ENCODE measurements around the gene LYSET. TPM values are rescaled to one million over a fixed set of nuclear protein-coding genes. Genes with fewer than 3 reads are reported as not detected.

Gene LYSET
- polyA plus RNA-seq, 1 experiment = 6.8 TPM

DNA sequence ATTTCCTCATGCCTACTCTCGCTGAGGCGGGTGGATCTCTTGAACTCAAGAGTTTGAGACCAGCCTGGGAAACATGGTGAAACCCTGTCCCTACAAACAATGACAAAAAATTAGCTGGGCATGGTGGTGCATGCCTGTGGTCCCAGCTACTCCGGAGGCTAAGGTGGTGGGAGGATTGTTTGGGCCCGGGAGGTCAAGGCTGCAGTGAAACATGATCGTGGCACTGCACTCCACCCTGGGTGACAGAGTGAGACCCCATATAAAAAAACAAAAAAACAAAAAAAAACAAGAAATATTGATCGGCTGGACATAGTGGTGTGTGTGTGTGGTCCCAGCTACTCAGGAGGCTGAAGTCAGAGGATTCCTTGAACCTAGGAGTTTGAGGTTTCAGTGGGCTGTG lies 9.6 kb upstream of the LYSET start:
- H3K4me3 ChIP-seq (ENCODE audit: low read depth, low read length) = no peak overlapping the region
- H3K27me3 ChIP-seq (ENCODE audit: control insufficient read depth, insufficient read depth, low read length) = peaks cover 3% of the 10 kb centered on the region; the same call in 1 of the 2 replicates
- TF ChIP-seq, protein P1, sequence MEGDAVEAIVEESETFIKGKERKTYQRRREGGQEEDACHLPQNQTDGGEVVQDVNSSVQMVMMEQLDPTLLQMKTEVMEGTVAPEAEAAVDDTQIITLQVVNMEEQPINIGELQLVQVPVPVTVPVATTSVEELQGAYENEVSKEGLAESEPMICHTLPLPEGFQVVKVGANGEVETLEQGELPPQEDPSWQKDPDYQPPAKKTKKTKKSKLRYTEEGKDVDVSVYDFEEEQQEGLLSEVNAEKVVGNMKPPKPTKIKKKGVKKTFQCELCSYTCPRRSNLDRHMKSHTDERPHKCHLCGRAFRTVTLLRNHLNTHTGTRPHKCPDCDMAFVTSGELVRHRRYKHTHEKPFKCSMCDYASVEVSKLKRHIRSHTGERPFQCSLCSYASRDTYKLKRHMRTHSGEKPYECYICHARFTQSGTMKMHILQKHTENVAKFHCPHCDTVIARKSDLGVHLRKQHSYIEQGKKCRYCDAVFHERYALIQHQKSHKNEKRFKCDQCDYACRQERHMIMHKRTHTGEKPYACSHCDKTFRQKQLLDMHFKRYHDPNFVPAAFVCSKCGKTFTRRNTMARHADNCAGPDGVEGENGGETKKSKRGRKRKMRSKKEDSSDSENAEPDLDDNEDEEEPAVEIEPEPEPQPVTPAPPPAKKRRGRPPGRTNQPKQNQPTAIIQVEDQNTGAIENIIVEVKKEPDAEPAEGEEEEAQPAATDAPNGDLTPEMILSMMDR (IDR thresholded peaks at IDR 0.05; ENCODE audit: insufficient read depth, low read depth, low read length) = no peak
- CTCF ChIA-PET = interaction anchor here (1.0 to 2.0 kb wide), 3 partner anchors 32 to 223 kb away, joined by 3 to 11 read pairs (median 7); no protein-coding TSS in a partner anchor
- POLR2A ChIA-PET = no interaction called here
- no peak for DNase-seq (ENCODE audit: low read depth)
- H3K36me3 ChIP-seq (ENCODE audit: control insufficient read depth, insufficient read depth, low read length) = no peaks in the 10 kb centered on the region

DNA sequence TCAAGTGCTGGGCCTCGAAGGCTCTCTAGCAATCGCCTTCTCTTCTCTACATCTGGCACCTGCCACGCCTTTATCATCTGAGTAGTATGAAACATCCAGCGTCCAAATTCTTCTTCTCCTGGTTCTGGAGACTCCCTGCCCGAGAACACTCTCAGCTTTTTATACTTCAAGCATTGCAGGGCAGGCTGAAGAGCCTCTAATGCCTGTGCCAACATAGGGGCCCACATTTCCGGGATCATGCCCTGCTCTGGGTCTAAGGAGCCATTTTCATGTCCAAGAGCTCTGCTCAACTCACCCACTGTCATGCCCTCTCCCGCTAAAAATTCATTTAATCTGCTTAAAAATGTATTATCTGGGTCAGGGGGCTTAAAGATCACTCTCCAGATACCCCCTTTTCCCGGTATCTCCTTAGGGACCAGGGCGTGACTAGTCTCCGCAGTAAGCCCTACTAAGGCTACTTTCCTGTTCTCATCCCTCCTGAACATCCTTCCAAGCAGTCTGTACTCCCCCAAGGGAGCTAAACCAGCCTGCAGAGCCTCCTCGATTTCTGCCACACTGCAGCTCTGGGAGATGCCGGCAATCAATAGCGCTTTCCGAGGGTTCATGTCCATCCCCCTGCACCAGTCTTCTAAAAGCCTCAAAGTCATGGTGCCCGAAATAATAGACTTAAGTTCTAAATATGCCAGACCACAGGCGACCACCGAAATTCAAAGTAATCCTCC lies 1.4 kb upstream of the LYSET start:
- ChIA-PET CTCF (interaction anchor here (0.6 to 1.0 kb wide), 3 partner anchors 71 to 645 kb away, joined by 3 to 4 read pairs (median 4); no protein-coding TSS in a partner anchor), POLR2A (no interaction called here)

DNA sequence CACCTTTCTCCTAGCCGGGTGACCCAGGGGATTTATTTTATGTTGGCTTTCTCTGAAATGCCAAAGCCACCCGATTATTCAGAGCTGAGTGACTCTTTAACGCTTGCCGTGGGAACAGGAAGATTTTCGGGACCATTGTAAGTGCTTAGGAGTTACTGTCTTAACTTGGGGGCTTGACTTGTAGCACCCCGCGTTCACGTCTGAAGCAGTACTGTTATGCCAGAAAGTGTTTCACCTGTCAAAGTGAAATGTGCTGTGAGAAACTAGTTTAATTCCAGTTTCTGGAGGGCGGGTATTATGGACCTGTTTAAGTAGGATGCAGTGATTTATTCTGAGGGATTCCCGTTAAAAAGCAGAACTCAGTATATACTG lies 218 bp downstream of the LYSET start:
- Histone ChIP-seq H3K36me3 (ENCODE audit: control insufficient read depth, insufficient read depth, low read length) (no peaks in the 10 kb centered on the region; the same call in none of the 2 replicates), H3K4me3 (ENCODE audit: low read depth, low read length) (peak overlapping the region; percentile 99), H3K27me3 (ENCODE audit: control insufficient read depth, insufficient read depth, low read length) (no peaks in the 10 kb centered on the region)
- ChIA-PET CTCF (interaction anchor here (0.5 to 1.3 kb wide), 7 partner anchors 10 to 304 kb away, joined by 3 to 5 read pairs (median 4); partner anchors contain the start of genes GON7 and UBR7), POLR2A (no interaction called here)
- TF ChIP-seq, protein P1 (IDR thresholded peaks at IDR 0.05; ENCODE audit: insufficient read depth, low read depth, low read length) = no peak
- no peak for DNase-seq (ENCODE audit: low read depth)

More for the DNA sequence above, 1.4 kb upstream of the LYSET start:
- no peak for DNase-seq (ENCODE audit: low read depth)
- H3K27me3 ChIP-seq (ENCODE audit: control insufficient read depth, insufficient read depth, low read length) = no peaks in the 10 kb centered on the region
- H3K36me3 ChIP-seq (ENCODE audit: control insufficient read depth, insufficient read depth, low read length) = no peaks in the 10 kb centered on the region; the same call in none of the 2 replicates
- H3K4me3 ChIP-seq (ENCODE audit: low read depth, low read length) = peak overlapping the region; percentile 99
- TF ChIP-seq, protein P1 (IDR thresholded peaks at IDR 0.05; ENCODE audit: insufficient read depth, low read depth, low read length) = no peak

DNA sequence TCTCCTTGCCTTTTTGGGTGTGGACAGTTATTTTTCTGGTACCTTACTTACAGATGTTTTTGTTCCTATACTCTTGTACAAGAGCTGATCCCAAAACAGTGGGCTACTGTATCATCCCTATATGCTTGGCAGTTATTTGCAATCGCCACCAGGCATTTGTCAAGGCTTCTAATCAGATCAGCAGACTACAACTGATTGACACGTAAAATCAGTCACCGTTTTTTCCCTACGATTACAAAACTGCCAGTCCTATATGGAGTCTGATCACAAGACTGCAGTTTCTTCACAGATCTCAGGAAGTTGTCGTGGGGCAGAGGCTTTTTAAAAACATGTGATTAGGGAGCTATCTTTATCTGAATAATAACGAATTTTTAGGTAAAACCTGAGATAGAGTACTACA lies 1.3 kb downstream of the LYSET start:
- DNase-seq (ENCODE audit: low read depth) = no peak
- Histone ChIP-seq H3K4me3 (ENCODE audit: low read depth, low read length) (no peak overlapping the region), H3K36me3 (ENCODE audit: control insufficient read depth, insufficient read depth, low read length) (no peaks in the 10 kb centered on the region; the same call in none of the 2 replicates), H3K27me3 (ENCODE audit: control insufficient read depth, insufficient read depth, low read length) (no peaks in the 10 kb centered on the region)
- ChIA-PET POLR2A (no interaction called here), CTCF (interaction anchor here (0.7 to 1.6 kb wide), 3 partner anchors 8 to 73 kb away, joined by 3 to 7 read pairs (median 5); no protein-coding TSS in a partner anchor)
- TF ChIP-seq, protein P1 (IDR thresholded peaks at IDR 0.05; ENCODE audit: insufficient read depth, low read depth, low read length) = no peak

DNA sequence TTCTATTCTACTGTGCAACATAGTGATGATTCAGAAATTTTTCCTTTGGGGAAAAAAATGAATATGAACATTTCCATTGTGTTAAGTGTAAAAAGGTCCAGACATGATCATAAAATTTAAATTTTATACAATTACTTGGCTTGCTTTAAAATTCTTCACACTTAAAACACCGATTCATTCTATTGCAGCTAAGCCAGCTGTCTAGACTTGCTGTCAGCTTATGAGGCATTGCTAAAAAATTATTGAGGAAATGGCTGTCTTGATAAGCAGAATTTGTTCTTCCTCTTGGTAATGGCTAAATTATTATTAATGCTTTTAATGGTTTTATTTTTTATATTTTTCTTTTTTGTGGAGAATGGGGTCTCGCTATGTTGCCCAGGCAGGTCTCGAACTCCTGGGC lies 1.8 kb downstream of the LYSET start:
- Histone ChIP-seq H3K36me3 (ENCODE audit: control insufficient read depth, insufficient read depth, low read length) (no peaks in the 10 kb centered on the region; the same call in none of the 2 replicates), H3K27me3 (ENCODE audit: control insufficient read depth, insufficient read depth, low read length) (no peaks in the 10 kb centered on the region), H3K4me3 (ENCODE audit: low read depth, low read length) (no peak overlapping the region)
- DNase-seq (ENCODE audit: low read depth) = no peak
- TF ChIP-seq, protein P1 (IDR thresholded peaks at IDR 0.05; ENCODE audit: insufficient read depth, low read depth, low read length) = no peak
- ChIA-PET CTCF (interaction anchor here (0.7 to 1.6 kb wide), 3 partner anchors 9 to 74 kb away, joined by 3 to 7 read pairs (median 5); no protein-coding TSS in a partner anchor), POLR2A (no interaction called here)

All from BJ (cell line).